H1 (cell line): ENCODE results near the gene MACROH2A1. TPM values are rescaled to one million over a fixed set of nuclear protein-coding genes. Genes with fewer than 3 reads are reported as not detected.

Experiments used
- CTCF ChIA-PET: fragments of 300-600 bp; sonication (Branson Sonifier 250); formaldehyde crosslinking; loops from one replicate; lab custom pipeline; 2021; ENCODE audit not compliant: partially characterized antibody; lab: Charles Lee
- POLR2A ChIA-PET: fragments of 300-600 bp; sonication (Branson Sonifier 250); formaldehyde crosslinking; loops from one replicate; lab custom pipeline; 2021; ENCODE audit warnings: inconsistent platforms; ENCODE audit not compliant: partially characterized antibody; lab: Charles Lee
- DNase-seq, 2 experiments: peaks; one replicate each; pipeline versions ENCODE4 v3.0.0 to v3.0.0-alpha.2; 2010 to 2022; ENCODE audit warnings: low spot score in 2 of 2, low read depth in 1 of 2, mixed read lengths in 1 of 2
- FAIRE-seq: peaks from 2 replicates; lab custom pipeline; 2011; peaks lifted over from hg19 to GRCh38; lab: Jason Lieb, UNC
- H2AFZ ChIP-seq: 2 replicates; pipeline ENCODE4 v1.8.1; 2012; ENCODE audit warnings: low read length, inconsistent platforms
- H2AK5ac ChIP-seq: 2 replicates; pipeline ENCODE4 v1.6.1; 2013; ENCODE audit warnings: low read depth, low read length
- H2BK120ac ChIP-seq: replicated peaks from 2 replicates; pipeline ENCODE3; 2013; ENCODE audit warnings: low read depth, low read length, inconsistent platforms
- H2BK12ac ChIP-seq: 2 replicates; pipeline ENCODE4 v1.6.1; 2013; ENCODE audit warnings: low read depth, low read length
- H2BK15ac ChIP-seq: 2 replicates; pipeline ENCODE4 v1.6.1; 2013; ENCODE audit warnings: low read length
- H2BK20ac ChIP-seq: 2 replicates; pipeline ENCODE4 v1.6.1; 2013; ENCODE audit warnings: low read length
- H2BK5ac ChIP-seq: 2 replicates; pipeline ENCODE4 v1.6.1; 2013; ENCODE audit warnings: low read depth, low read length
- H3K14ac ChIP-seq: 2 replicates; pipeline ENCODE4 v1.6.1; 2013; ENCODE audit warnings: inconsistent platforms; ENCODE audit not compliant: insufficient read length
- H3K18ac ChIP-seq: 2 replicates; pipeline ENCODE4 v1.6.1; 2013; ENCODE audit warnings: low read length; ENCODE audit errors: extremely low read depth
- H3K23ac ChIP-seq: 2 replicates; pipeline ENCODE4 v1.6.1; 2013; ENCODE audit warnings: inconsistent platforms; ENCODE audit not compliant: insufficient read length
- H3K23me2 ChIP-seq: 2 replicates; pipeline ENCODE4 v1.6.1; 2013; ENCODE audit warnings: low read depth, low read length
- H3K27ac ChIP-seq: 2 replicates; pipeline ENCODE4 v1.6.1; 2011; ENCODE audit warnings: low read depth, low read length, inconsistent platforms
- H3K27me3 ChIP-seq, 4 experiments: replicated peaks in 1 of 4; 1 replicate in 1 of 4; 2 replicates in 3 of 4; pipeline versions ENCODE4 v1.6.1 to v1.8.1; 2011 to 2013; ENCODE audit warnings: low read length in 3 of 4, mild to moderate bottlenecking in 3 of 4, inconsistent platforms in 2 of 4, mixed read lengths in 2 of 4, moderate library complexity in 1 of 4; ENCODE audit not compliant: control insufficient read depth in 3 of 4, insufficient read depth in 3 of 4; ENCODE audit errors: extremely low read depth in 1 of 4
- H3K36me3 ChIP-seq, 4 experiments: 2 replicates each; pipeline versions ENCODE4 v1.6.1 to v1.8.1; 2011 to 2013; ENCODE audit warnings: mild to moderate bottlenecking in 4 of 4, low read length in 3 of 4, moderate library complexity in 2 of 4, control low read depth in 1 of 4, inconsistent platforms in 1 of 4; ENCODE audit not compliant: insufficient read depth in 4 of 4, control insufficient read depth in 2 of 4
- H3K4ac ChIP-seq: replicated peaks from 2 replicates; pipeline ENCODE3; 2013; ENCODE audit warnings: low read length, low read depth, mixed read lengths, inconsistent platforms; ENCODE audit not compliant: insufficient read length
- H3K4me1 ChIP-seq, 4 experiments: replicated peaks in 1 of 4; 1 replicate in 1 of 4; 2 replicates in 3 of 4; pipeline versions ENCODE4 v1.6.1 to v1.8.1; 2011 to 2013; ENCODE audit warnings: low read length in 3 of 4, inconsistent platforms in 2 of 4, mixed read lengths in 1 of 4; ENCODE audit not compliant: insufficient read depth in 4 of 4, control insufficient read depth in 3 of 4
- H3K4me2 ChIP-seq, 2 experiments: 2 replicates each; pipeline versions ENCODE4 v1.6.1 to v1.8.1; 2011 to 2013; ENCODE audit warnings: low read depth in 2 of 2, low read length in 2 of 2, control low read depth in 1 of 2, inconsistent platforms in 1 of 2, mild to moderate bottlenecking in 1 of 2; ENCODE audit not compliant: insufficient read depth in 1 of 2
- H3K4me3 ChIP-seq, 4 experiments: fragments of 200-600, 300-600 bp in 1 of 4; sonication (generic), shearing (Covaris generic), sonication (Bioruptor Twin) in 1 of 4; 2 replicates each; pipeline versions ENCODE4 v1.5.1 to v1.8.1; 2011 to 2016; ENCODE audit warnings: low read length in 4 of 4, low read depth in 3 of 4, control low read depth in 2 of 4, inconsistent platforms in 2 of 4, mild to moderate bottlenecking in 2 of 4, mixed read lengths in 1 of 4, moderate library complexity in 1 of 4; ENCODE audit not compliant: insufficient read depth in 2 of 4; ENCODE audit errors: extremely low read depth in 1 of 4
- H3K56ac ChIP-seq: replicated peaks from 2 replicates; pipeline ENCODE3; 2013; ENCODE audit warnings: low read depth, mild to moderate bottlenecking, mixed read lengths, low read length, inconsistent platforms; ENCODE audit not compliant: insufficient read length
- H3K79me1 ChIP-seq: 2 replicates; pipeline ENCODE4 v1.6.1; 2013; ENCODE audit warnings: low read depth, low read length, control low read depth
- H3K79me2 ChIP-seq, 2 experiments: 2 replicates each; pipeline versions ENCODE4 v1.6.1 to v1.8.1; 2012 to 2013; ENCODE audit warnings: low read length in 2 of 2, mild to moderate bottlenecking in 2 of 2, inconsistent platforms in 1 of 2; ENCODE audit not compliant: insufficient read depth in 2 of 2, control insufficient read depth in 1 of 2
- H3K9ac ChIP-seq, 4 experiments: replicated peaks in 1 of 4; 1 replicate in 1 of 4; 2 replicates in 3 of 4; pipeline versions ENCODE4 v1.6.1 to v1.8.1; 2011 to 2013; ENCODE audit warnings: low read depth in 3 of 4, low read length in 3 of 4, control low read depth in 2 of 4, mild to moderate bottlenecking in 2 of 4, moderate library complexity in 2 of 4, inconsistent platforms in 1 of 4; ENCODE audit errors: extremely low read depth in 1 of 4
- H3K9me3 ChIP-seq, 2 experiments: 2 replicates each; pipeline versions ENCODE4 v1.6.1 to v1.8.1; 2012 to 2013; ENCODE audit warnings: mild to moderate bottlenecking in 2 of 2, moderate library complexity in 2 of 2, control low read depth in 1 of 2, inconsistent platforms in 1 of 2, low read depth in 1 of 2, low read length in 1 of 2, mixed read lengths in 1 of 2; ENCODE audit not compliant: insufficient read depth in 2 of 2
- H4K20me1 ChIP-seq, 2 experiments: replicated peaks in 1 of 2; 2 replicates each; pipeline versions ENCODE3 to v1.8.1; 2011 to 2013; ENCODE audit warnings: inconsistent platforms in 2 of 2, low read length in 2 of 2, mild to moderate bottlenecking in 1 of 2; ENCODE audit not compliant: insufficient read depth in 2 of 2, control insufficient read depth in 1 of 2
- H4K5ac ChIP-seq: 2 replicates; pipeline ENCODE4 v1.6.1; 2013; ENCODE audit warnings: low read length, low read depth, mixed read lengths, inconsistent platforms; ENCODE audit not compliant: insufficient read length
- H4K8ac ChIP-seq: 2 replicates; pipeline ENCODE4 v1.8.0; 2013; ENCODE audit warnings: mild to moderate bottlenecking, moderate library complexity, low read length, inconsistent platforms; ENCODE audit not compliant: insufficient read depth; ENCODE audit errors: extremely low read depth
- H4K91ac ChIP-seq: replicated peaks from 2 replicates; pipeline ENCODE3; 2013; ENCODE audit warnings: low read length, mixed read lengths, inconsistent platforms; ENCODE audit not compliant: insufficient read length
- CREB1 ChIP-seq: IDR thresholded peaks from 2 replicates; pipeline ENCODE4 v1.6.1; 2012; ENCODE audit warnings: inconsistent platforms
- PHF8 ChIP-seq: fragments of 200-600 bp; sonication (generic); conservative IDR thresholded peaks from 2 replicates; pipeline ENCODE4 v1.7.1; 2012; ENCODE audit warnings: low read depth, mild to moderate bottlenecking, inconsistent platforms, low read length, moderate library complexity
- POLR2A ChIP-seq, 2 experiments: IDR thresholded peaks; 1 replicate in 1 of 2; 2 replicates in 1 of 2; pipeline ENCODE4 v1.6.1; 2011; ENCODE audit warnings: low read depth in 2 of 2, low read length in 2 of 2, mild to moderate bottlenecking in 2 of 2; ENCODE audit errors: control extremely low read depth in 1 of 2
- RFX5 ChIP-seq: IDR thresholded peaks from 2 replicates; pipeline ENCODE4 v1.6.1; 2011; ENCODE audit warnings: low read depth, low read length, improper control_type of control experiment, borderline replicate concordance
- SAP30 ChIP-seq: fragments of 300-600 bp; sonication (generic); IDR thresholded peaks from 2 replicates; pipeline ENCODE4 v1.7.1; 2012; ENCODE audit warnings: low read length, moderate library complexity, mild to moderate bottlenecking, inconsistent platforms; ENCODE audit not compliant: insufficient read depth, insufficient replicate concordance
- SIX5 ChIP-seq: IDR thresholded peaks from 2 replicates; pipeline ENCODE4 v1.6.1; 2011; ENCODE audit warnings: mild to moderate bottlenecking, low read depth, low read length
- SP2 ChIP-seq: IDR thresholded peaks from 2 replicates; pipeline ENCODE4 v1.6.1; 2012; ENCODE audit warnings: mild to moderate bottlenecking, low read length, inconsistent platforms
- SP4 ChIP-seq: IDR thresholded peaks from 2 replicates; pipeline ENCODE4 v1.6.1; 2012; ENCODE audit warnings: low read length, inconsistent platforms
- TAF7 ChIP-seq: optimal IDR thresholded peaks from 2 replicates; pipeline ENCODE3; 2011; ENCODE audit warnings: low read depth, mild to moderate bottlenecking, inconsistent platforms, low read length, moderate library complexity, borderline replicate concordance
- USF2 ChIP-seq: IDR thresholded peaks from 2 replicates; pipeline ENCODE4 v1.6.1; 2011; ENCODE audit warnings: low read length, improper control_type of control experiment
- WGBS, 2 experiments: shearing (Covaris generic) in 1 of 2; methylation state at CpG; one replicate each; pipeline versions ENCODE4 v1.1.6 to v1.1.7; 2013 to 2015; ENCODE audit warnings: low lambda C conversion rate in 2 of 2, mixed read lengths in 2 of 2, inconsistent platforms in 1 of 2, low coverage in 1 of 2, missing lambda C conversion rate in 1 of 2; ENCODE audit not compliant: insufficient replicate concordance in 2 of 2, insufficient coverage in 1 of 2, insufficient read length in 1 of 2; ENCODE audit errors: extremely low coverage in 1 of 2, missing lambda C conversion rate in 1 of 2; 5-methylcytosine and 5-hydroxymethylcytosine counted together
- polyA plus RNA-seq, 7 experiments: library from polyadenylated mRNA; depleted of rRNA in 3 of 7; stranded (reverse) in 5 of 7; unstranded in 2 of 7; fragments of >200 nt in 5 of 7; fragments of 200-250 nt in 2 of 7; gene quantifications; 1 replicate in 5 of 7; 2 replicates in 1 of 7; 4 replicates in 1 of 7; pipeline versions ENCODE4 v1.2.1 to v1.2.3, GENCODE V29; 2011 to 2013; ENCODE audit warnings: missing spikeins in 2 of 7, mixed read lengths in 2 of 7
- total RNA-seq: library from RNA; stranded (reverse); fragmentation: NEBNext Ultra II Directional; extraction: Animal tissue kit (Norgen Biotek cat#: 25700); gene quantifications from 2 replicates; pipeline ENCODE4 v1.2.1, GENCODE V29; 2021

The MACROH2A1 gene
- total and polyA plus RNA-seq, 2 of the 8 experiments (the other 6 are each of a cell fraction or from before 2014, with no cell fraction given): 60.0 to 92.3 TPM

DNA sequence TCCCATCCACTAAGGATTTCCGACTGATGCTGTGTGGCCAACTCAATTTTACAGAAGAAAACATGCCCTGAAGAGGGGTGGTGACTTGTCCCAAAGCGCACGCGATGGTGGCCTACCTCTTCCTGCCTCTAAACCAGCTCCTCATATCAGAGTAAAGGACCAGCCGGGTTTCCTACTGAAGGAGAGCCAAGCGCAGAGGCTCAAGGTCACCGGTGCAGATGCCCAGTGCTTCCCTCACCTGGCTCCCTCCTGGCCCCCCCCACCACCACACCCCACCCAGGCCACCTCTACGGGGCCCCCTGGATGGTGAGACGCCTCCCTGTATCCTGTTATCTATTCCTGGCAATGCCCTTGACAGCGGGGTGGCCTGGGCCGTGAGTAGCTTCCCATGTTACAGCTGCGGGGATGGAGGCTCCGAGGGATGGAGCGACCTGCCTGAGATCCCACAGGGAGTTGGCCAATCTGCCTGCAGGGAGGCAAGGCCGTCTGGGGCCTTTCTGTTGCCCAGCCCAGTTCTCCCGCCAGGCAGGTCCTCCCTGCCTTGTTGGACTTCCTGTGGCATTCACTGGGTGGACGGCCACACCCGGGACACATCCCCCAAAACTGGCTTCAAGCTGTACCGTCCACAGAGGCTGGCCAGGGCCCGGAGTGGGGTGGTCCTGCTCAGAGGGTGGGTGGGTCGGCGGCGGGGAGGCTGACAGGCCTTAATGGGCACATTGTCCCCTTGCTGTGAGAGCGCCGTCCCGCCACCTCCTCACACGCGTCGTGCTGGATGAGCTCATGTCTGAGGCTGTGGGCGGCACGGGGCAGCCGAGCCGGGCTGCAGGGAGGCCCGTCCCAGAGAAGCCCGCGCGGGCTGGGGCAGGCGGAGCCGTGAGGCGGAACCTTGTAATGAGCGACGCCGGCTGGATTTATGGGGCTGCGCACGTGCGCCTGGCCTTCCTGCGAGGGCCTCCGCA, 72.5 kb downstream of the MACROH2A1 start:
- Histone ChIP-seq H2AFZ (no peak overlapping the region), H3K23me2 (no peaks in the 10 kb centered on the region), H3K27ac (no peak overlapping the region), H2BK15ac (no peak overlapping the region), H2BK120ac (no peak overlapping the region), H2BK5ac (no peak overlapping the region), H3K9ac (no peak overlapping the region), H3K9me3 (no peaks in the 10 kb centered on the region), H3K23ac (no peak overlapping the region), H2BK12ac (no peak overlapping the region), H3K18ac (no peak overlapping the region), H3K56ac (no peak overlapping the region), H3K4ac (no peak overlapping the region), H4K8ac (no peak overlapping the region; the same call in 1 of the 2 replicates), H4K5ac (no peak overlapping the region), H3K79me1 (no peaks in the 10 kb centered on the region), H2AK5ac (no peak overlapping the region), H3K4me3 (no peak overlapping the region), H4K91ac (no peak overlapping the region), H4K20me1 (peaks cover 0 to 3% of the 10 kb centered on the region in 2 experiments), H2BK20ac (no peak overlapping the region), H3K4me2 (no peak overlapping the region), H3K79me2 (no peaks in the 10 kb centered on the region), H3K27me3 (no peaks in the 10 kb centered on the region), H3K36me3 (no peaks in the 10 kb centered on the region), H3K14ac (no peak overlapping the region), H3K4me1 (no peaks in the 10 kb centered on the region)
- POLR2A ChIA-PET: interaction anchor here (1.1 kb wide), 1 partner anchor 9 kb away, joined by 4 read pairs; no protein-coding TSS in a partner anchor
- FAIRE-seq: no peak
- no peak for DNase-seq
- CTCF ChIA-PET: interaction anchor here (1.0 to 1.6 kb wide), 8 partner anchors 10 to 108 kb away, joined by 3 to 5 read pairs (median 3); no protein-coding TSS in a partner anchor
- WGBS, 2 experiments: 88% methylated on average over 41 of the region's 48 CpGs; no CpG with 5 or more reads in 1 of the 2 experiments
- no peak for TF ChIP-seq RFX5
- no peak for TF ChIP-seq PHF8
- TF ChIP-seq CREB1: no peak
- TF ChIP-seq USF2: no peak
- no peak for TF ChIP-seq TAF7
- TF ChIP-seq SP2: no peak
- no peak for TF ChIP-seq SP4
- TF ChIP-seq SIX5: no peak
- no peak for TF ChIP-seq POLR2A (IDR thresholded peaks at IDR 0.05; ENCODE audit: control extremely low read depth in 1 of 2, low read depth in 2 of 2, low read length in 2 of 2)
- no peak for TF ChIP-seq SAP30
